Osteoblast (primary cell): Measurements from ENCODE around the gene EME2. TPM values are rescaled to one million over a fixed set of nuclear protein-coding genes. Genes with fewer than 3 reads are reported as not detected.

Experiments used
- DNase-seq: peaks from one replicate; pipeline ENCODE4 v3.0.0; 2011; ENCODE audit warnings: low spot score, mixed read lengths; ENCODE audit not compliant: insufficient read length; ENCODE audit errors: missing footprints
- H2AFZ ChIP-seq: 2 replicates; pipeline ENCODE4 v1.6.0; 2011; ENCODE audit warnings: mild to moderate bottlenecking, low read length
- H3K27ac ChIP-seq: 2 replicates; pipeline ENCODE4 v1.5.1; 2011; ENCODE audit warnings: mild to moderate bottlenecking, low read depth, low read length, moderate library complexity
- H3K27me3 ChIP-seq: 2 replicates; pipeline ENCODE4 v1.6.0; 2012; ENCODE audit warnings: mild to moderate bottlenecking, control low read depth, inconsistent platforms, low read length, moderate library complexity; ENCODE audit not compliant: insufficient read depth
- H3K36me3 ChIP-seq: 2 replicates; pipeline ENCODE4 v1.5.1; 2011; ENCODE audit warnings: mild to moderate bottlenecking, low read length, control low read depth, moderate library complexity; ENCODE audit not compliant: insufficient read depth
- H3K4me1 ChIP-seq: 2 replicates; pipeline ENCODE4 v1.5.1; 2011; ENCODE audit warnings: mild to moderate bottlenecking, low read length, control low read depth, moderate library complexity; ENCODE audit not compliant: insufficient read depth
- H3K4me2 ChIP-seq: 2 replicates; pipeline ENCODE4 v1.6.0; 2011; ENCODE audit warnings: mild to moderate bottlenecking, low read length; ENCODE audit not compliant: insufficient read depth
- H3K4me3 ChIP-seq: fragments of 200-600 bp; sonication (generic); 3 replicates; pipeline ENCODE4 v1.5.1; 2012; ENCODE audit warnings: mild to moderate bottlenecking, low read length, inconsistent platforms; ENCODE audit not compliant: insufficient read depth
- H3K79me2 ChIP-seq: 2 replicates; pipeline ENCODE4 v1.6.0; 2012; ENCODE audit warnings: mild to moderate bottlenecking, low read length, control low read depth, inconsistent platforms; ENCODE audit not compliant: insufficient read depth
- H3K9me3 ChIP-seq: 2 replicates; pipeline ENCODE4 v1.5.1; 2011; ENCODE audit warnings: low read depth, low read length, control low read depth
- H4K20me1 ChIP-seq: 2 replicates; pipeline ENCODE4 v1.6.0; 2012; ENCODE audit warnings: mild to moderate bottlenecking, low read length, control low read depth; ENCODE audit not compliant: insufficient read depth
- CTCF ChIP-seq: IDR thresholded peaks from 2 replicates; pipeline ENCODE4 v1.5.1; 2011; ENCODE audit warnings: mild to moderate bottlenecking, low read depth, low read length, moderate library complexity; ENCODE audit errors: extremely low read depth
- total RNA-seq: library from RNA; depleted of rRNA; stranded (reverse); fragments of >200 nt; gene quantifications from 2 replicates; pipeline ENCODE4 v1.2.3, GENCODE V29; 2012

EME2 gene
- total RNA-seq, 1 donor: 16.3 TPM

GRCh38 chr16:1749152-1750117 lies 23.2 kb upstream of the EME2 start:
- no peaks in the 10 kb centered on the region for H3K9me3 ChIP-seq
- no peak overlapping the region for H3K4me3 ChIP-seq
- H3K27ac ChIP-seq: no peak overlapping the region
- H3K4me2 ChIP-seq: no peak overlapping the region
- H3K79me2 ChIP-seq: peaks cover 4% of the 10 kb centered on the region
- peaks cover 28% of the 10 kb centered on the region for H3K4me1 ChIP-seq
- no peak for TF ChIP-seq CTCF
- peaks cover 51% of the 10 kb centered on the region for H3K36me3 ChIP-seq
- peaks cover 8% of the 10 kb centered on the region for H4K20me1 ChIP-seq
- H2AFZ ChIP-seq: no peak overlapping the region
- H3K27me3 ChIP-seq: no peaks in the 10 kb centered on the region
- no peak for DNase-seq

GRCh38 chr16:1751946-1752345 lies 20.7 kb upstream of the EME2 start:
- H4K20me1 ChIP-seq: peaks cover 8% of the 10 kb centered on the region
- H3K4me2 ChIP-seq: no peak overlapping the region
- no peaks in the 10 kb centered on the region for H3K27me3 ChIP-seq
- H3K9me3 ChIP-seq: no peaks in the 10 kb centered on the region
- TF ChIP-seq CTCF: no peak
- DNase-seq: no peak
- H3K27ac ChIP-seq: no peak overlapping the region
- H2AFZ ChIP-seq: no peak overlapping the region
- H3K4me3 ChIP-seq: no peak overlapping the region
- H3K79me2 ChIP-seq: peaks cover 9% of the 10 kb centered on the region
- peaks cover 6% of the 10 kb centered on the region for H3K4me1 ChIP-seq
- H3K36me3 ChIP-seq: peaks cover 45% of the 10 kb centered on the region

GRCh38 chr16:1752853-1753252 lies 19.8 kb upstream of the EME2 start:
- no peak overlapping the region for H3K27ac ChIP-seq
- TF ChIP-seq CTCF: no peak
- no peaks in the 10 kb centered on the region for H3K27me3 ChIP-seq
- peaks cover 9% of the 10 kb centered on the region for H3K79me2 ChIP-seq
- peaks cover 6% of the 10 kb centered on the region for H3K4me1 ChIP-seq
- H2AFZ ChIP-seq: no peak overlapping the region
- peaks cover 43% of the 10 kb centered on the region for H3K36me3 ChIP-seq
- H3K4me2 ChIP-seq: no peak overlapping the region
- no peaks in the 10 kb centered on the region for H3K9me3 ChIP-seq
- peaks cover 8% of the 10 kb centered on the region for H4K20me1 ChIP-seq
- DNase-seq: no peak
- no peak overlapping the region for H3K4me3 ChIP-seq

GRCh38 chr16:1754204-1754603 lies 18.4 kb upstream of the EME2 start:
- H3K4me3 ChIP-seq: no peak overlapping the region
- H3K27ac ChIP-seq: no peak overlapping the region
- no peak overlapping the region for H2AFZ ChIP-seq
- H3K27me3 ChIP-seq: no peaks in the 10 kb centered on the region
- H3K79me2 ChIP-seq: peaks cover 9% of the 10 kb centered on the region
- no peak for TF ChIP-seq CTCF
- H4K20me1 ChIP-seq: peaks cover 13% of the 10 kb centered on the region
- H3K4me1 ChIP-seq: peaks cover 6% of the 10 kb centered on the region
- H3K36me3 ChIP-seq: peaks cover 39% of the 10 kb centered on the region
- no peak for DNase-seq
- H3K4me2 ChIP-seq: no peak overlapping the region
- no peaks in the 10 kb centered on the region for H3K9me3 ChIP-seq
